Transverse colon (tissue), 4 donors: Measurements from ENCODE around the gene SATB2.

Source experiments
- EP300 ChIP-seq: sonication (generic); formaldehyde crosslinking; IDR thresholded peaks from one replicate; pipeline ENCODE4 v1.6.1; 2017; ENCODE audit warnings: antibody characterized with exemption, low read depth
- POLR2A ChIP-seq: fragments of 450-650 bp; IDR thresholded peaks from one replicate; pipeline ENCODE4 v1.6.1; 2016; ENCODE audit warnings: antibody characterized with exemption, mild to moderate bottlenecking, moderate library complexity
- POLR2AphosphoS5 ChIP-seq, 3 donors: sonication (generic); formaldehyde crosslinking; IDR thresholded peaks; one replicate each; pipeline ENCODE4 v1.6.1; 2016; ENCODE audit warnings: antibody characterized with exemption in 3 of 3
- TF ChIP-seq, protein P1 (sequence below), 5 experiments: fragments of 200-600 bp in 3 of 5; fragments of 450-650 bp in 2 of 5; sonication (generic) in 3 of 5; IDR thresholded peaks; 1 replicate in 2 of 5; 2 replicates in 3 of 5; pipeline ENCODE4 v1.5.1; 2016 to 2017; ENCODE audit warnings: antibody characterized with exemption in 5 of 5, inconsistent platforms in 3 of 5, mild to moderate bottlenecking in 2 of 5, moderate library complexity in 1 of 5

DNA sequence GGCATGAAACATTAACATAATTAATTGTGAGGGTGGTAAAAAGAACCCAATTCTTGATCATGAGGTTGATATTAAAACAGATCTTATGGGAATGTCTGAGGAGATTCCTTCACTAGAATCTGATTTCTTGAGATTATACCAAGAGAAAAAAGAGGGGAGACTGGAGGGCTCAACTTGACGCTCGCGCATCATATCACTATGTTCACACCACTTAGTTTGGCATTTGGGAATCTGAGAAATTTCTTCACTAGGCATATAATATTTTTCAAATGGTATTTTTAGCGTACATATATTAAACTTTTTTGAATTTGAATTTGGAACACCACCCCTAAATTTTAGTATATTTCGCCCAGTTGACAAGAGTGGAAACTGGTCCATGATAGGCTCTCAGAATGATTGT, 140.1 kb downstream of the SATB2 start:
- TF ChIP-seq POLR2AphosphoS5 (IDR thresholded peaks at IDR 0.05) (no peak), POLR2A (no peak), EP300 (no peak)
- TF ChIP-seq, protein P1, sequence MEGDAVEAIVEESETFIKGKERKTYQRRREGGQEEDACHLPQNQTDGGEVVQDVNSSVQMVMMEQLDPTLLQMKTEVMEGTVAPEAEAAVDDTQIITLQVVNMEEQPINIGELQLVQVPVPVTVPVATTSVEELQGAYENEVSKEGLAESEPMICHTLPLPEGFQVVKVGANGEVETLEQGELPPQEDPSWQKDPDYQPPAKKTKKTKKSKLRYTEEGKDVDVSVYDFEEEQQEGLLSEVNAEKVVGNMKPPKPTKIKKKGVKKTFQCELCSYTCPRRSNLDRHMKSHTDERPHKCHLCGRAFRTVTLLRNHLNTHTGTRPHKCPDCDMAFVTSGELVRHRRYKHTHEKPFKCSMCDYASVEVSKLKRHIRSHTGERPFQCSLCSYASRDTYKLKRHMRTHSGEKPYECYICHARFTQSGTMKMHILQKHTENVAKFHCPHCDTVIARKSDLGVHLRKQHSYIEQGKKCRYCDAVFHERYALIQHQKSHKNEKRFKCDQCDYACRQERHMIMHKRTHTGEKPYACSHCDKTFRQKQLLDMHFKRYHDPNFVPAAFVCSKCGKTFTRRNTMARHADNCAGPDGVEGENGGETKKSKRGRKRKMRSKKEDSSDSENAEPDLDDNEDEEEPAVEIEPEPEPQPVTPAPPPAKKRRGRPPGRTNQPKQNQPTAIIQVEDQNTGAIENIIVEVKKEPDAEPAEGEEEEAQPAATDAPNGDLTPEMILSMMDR (IDR thresholded peaks at IDR 0.05): no peak
